HG03442 (cell line): Measurements from ENCODE around the gene SEMA5B.

ENCODE experiments used
- ATAC-seq: cut with Tn5 transposase; IDR thresholded peaks from one replicate; pipeline ENCODE4 v1.9.1; 2021; ENCODE audit warnings: mild to moderate bottlenecking, moderate library complexity; ENCODE audit not compliant: unreplicated experiment

SEMA5B gene

GRCh38 chr3:123055352-123055751 is 27.8 kb upstream of the SEMA5B start:
- no peak for ATAC-seq

GRCh38 chr3:123054931-123055330 is 27.4 kb upstream of the SEMA5B start:
- no peak for ATAC-seq

GRCh38 chr3:123054109-123054778 is 26.7 kb upstream of the SEMA5B start:
- ATAC-seq: no peak

- ATAC-seq: no peak
Measured at GRCh38 chr3:123053107-123053506, 25.5 kb upstream of the SEMA5B start.

GRCh38 chr3:123050666-123051065 is 23.1 kb upstream of the SEMA5B start:
- ATAC-seq: no peak

- no peak for ATAC-seq
Measured at GRCh38 chr3:123048480-123049237, 21.1 kb upstream of the SEMA5B start.

- ATAC-seq: no peak
Measured at GRCh38 chr3:123047062-123047319, 19.4 kb upstream of the SEMA5B start.

GRCh38 chr3:123046262-123047061 is 18.9 kb upstream of the SEMA5B start:
- ATAC-seq: no peak

- ATAC-seq: no peak
Measured at GRCh38 chr3:123044981-123045763, 17.6 kb upstream of the SEMA5B start.

GRCh38 chr3:123042413-123042812 is 14.8 kb upstream of the SEMA5B start:
- no peak for ATAC-seq

GRCh38 chr3:123039178-123039577 is 11.6 kb upstream of the SEMA5B start:
- no peak for ATAC-seq

- ATAC-seq: no peak
Measured at GRCh38 chr3:123038751-123039150, 11.2 kb upstream of the SEMA5B start.

- no peak for ATAC-seq
Measured at GRCh38 chr3:123037015-123037375, 9.4 kb upstream of the SEMA5B start.

- ATAC-seq: no peak
Measured at GRCh38 chr3:123036352-123037014, 8.9 kb upstream of the SEMA5B start.

GRCh38 chr3:123034996-123035395 is 7.4 kb upstream of the SEMA5B start:
- ATAC-seq: no peak

- no peak for ATAC-seq
Measured at GRCh38 chr3:123034120-123034519, 6.6 kb upstream of the SEMA5B start.

GRCh38 chr3:123032057-123032456 is 4.5 kb upstream of the SEMA5B start:
- ATAC-seq: no peak

GRCh38 chr3:123031051-123031450 is 3.5 kb upstream of the SEMA5B start:
- ATAC-seq: no peak

GRCh38 chr3:123028233-123028828 is 768 bp upstream of the SEMA5B start:
- ATAC-seq: no peak

- ATAC-seq: no peak
Measured at GRCh38 chr3:123026565-123027291, 835 bp downstream of the SEMA5B start.
